ENCODE measurements around the gene ADAMTS9. TPM values are rescaled to one million over a fixed set of nuclear protein-coding genes. Genes with fewer than 3 reads are reported as not detected.

Gene ADAMTS9
- total and polyA plus RNA-seq, 2 donors (not counting 3 experiments of a cell fraction or from before 2014, with no cell fraction given) = 6.5 to 23.9 TPM

DNA sequence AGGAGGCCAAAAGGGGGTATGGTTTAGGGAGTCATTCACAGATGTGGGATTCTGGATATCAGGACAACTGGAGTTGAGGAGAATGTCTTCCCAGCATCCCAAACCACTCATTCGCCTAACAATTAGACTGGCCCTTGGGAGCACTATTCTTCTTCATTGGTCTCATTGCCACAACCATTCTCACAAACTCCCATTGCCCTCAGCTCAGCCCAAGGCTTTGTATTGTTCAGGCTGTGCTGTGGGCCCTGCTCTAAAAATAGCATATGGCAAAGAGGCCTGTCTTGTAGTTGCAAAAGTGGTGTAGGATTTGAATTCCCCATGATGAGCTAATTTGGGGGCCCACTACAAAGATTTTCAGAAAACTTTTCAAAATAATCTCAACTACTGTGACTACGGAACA, 6.3 kb upstream of the ADAMTS9 start:
- no TSS peak for BruUV-seq (replicated peaks)
- Histone ChIP-seq H3K4me2 (ENCODE audit: insufficient read depth, low read length) (no peak overlapping the region), H3K79me2 (ENCODE audit: control insufficient read depth, insufficient read depth, low read length) (no peaks in the 10 kb centered on the region), H3K9ac (replicated peaks; ENCODE audit: extremely low read depth, insufficient read depth, low read length) (no peak overlapping the region), H3K27ac (ENCODE audit: insufficient read depth, low read depth, low read length) (no peak overlapping the region), H3K9me1 (replicated peaks; ENCODE audit: control insufficient read depth, extremely low read depth, insufficient read depth, low read length) (no peaks in the 10 kb centered on the region), H3K4me3 (replicated peaks in 1 of 3; ENCODE audit: insufficient read depth in 1 of 3, low read depth in 1 of 3, low read length in 3 of 3) (no peak overlapping the region), H3K4me1 (ENCODE audit: control insufficient read depth, extremely low read depth, insufficient read depth, low read length) (peaks cover 15% of the 10 kb centered on the region), H3K9me3 (replicated peaks; ENCODE audit: control insufficient read depth, insufficient read depth, low read length) (no peaks in the 10 kb centered on the region), H3K36me3 (ENCODE audit: control insufficient read depth in 2 of 2, extremely low read depth in 1 of 2, insufficient read depth in 2 of 2, low read length in 2 of 2) (no peaks in the 10 kb centered on the region), H3K27me3 (ENCODE audit: control insufficient read depth in 2 of 2, insufficient read depth in 2 of 2, low read length in 2 of 2) (no peaks in the 10 kb centered on the region), H2AFZ (ENCODE audit: low read depth, low read length) (no peak overlapping the region), H4K20me1 (replicated peaks; ENCODE audit: control insufficient read depth, extremely low read depth, insufficient read depth, low read length) (no peaks in the 10 kb centered on the region)
- intact Hi-C loops (cut with micrococcal nuclease) = no loop called here
- dilution Hi-C loops (cut with MboI; ENCODE audit: extremely low pct_ligation_motif_present, low sequenced_read_pairs) = no loop called here
- no peak for DNase-seq (ENCODE audit: low read depth, low spot score)
- ChIA-PET CTCF (interaction anchor here (2.8 kb wide), 1 partner anchor 476 kb away, joined by 15 read pairs; no protein-coding TSS in a partner anchor), POLR2A (no interaction called here)
- TF ChIP-seq JUN (IDR thresholded peaks at IDR 0.05; ENCODE audit: borderline replicate concordance, insufficient read depth, insufficient read length, low read depth) (no peak), GATA2 (IDR thresholded peaks at IDR 0.05; ENCODE audit: insufficient read depth, insufficient read length, low read depth, low read length) (no peak), POLR2A (IDR thresholded peaks at IDR 0.05; ENCODE audit: low read depth, low read length) (no peak), FOS (IDR thresholded peaks at IDR 0.05; ENCODE audit: borderline replicate concordance, insufficient read depth, low read length) (no peak), EZH2 (IDR thresholded peaks at IDR 0.05; ENCODE audit: borderline replicate concordance, low read depth, low read length, severe bottlenecking) (no peak), MYC (IDR thresholded peaks at IDR 0.05; ENCODE audit: low read depth, low read length) (no peak), POLR2AphosphoS5 (IDR thresholded peaks at IDR 0.05; ENCODE audit: insufficient read depth, low read depth, low read length) (no peak)
- TF ChIP-seq, protein P1, sequence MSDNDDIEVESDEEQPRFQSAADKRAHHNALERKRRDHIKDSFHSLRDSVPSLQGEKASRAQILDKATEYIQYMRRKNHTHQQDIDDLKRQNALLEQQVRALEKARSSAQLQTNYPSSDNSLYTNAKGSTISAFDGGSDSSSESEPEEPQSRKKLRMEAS (IDR thresholded peaks at IDR 0.05; ENCODE audit: insufficient read depth, insufficient read length) = no peak
- TF ChIP-seq, protein P2, sequence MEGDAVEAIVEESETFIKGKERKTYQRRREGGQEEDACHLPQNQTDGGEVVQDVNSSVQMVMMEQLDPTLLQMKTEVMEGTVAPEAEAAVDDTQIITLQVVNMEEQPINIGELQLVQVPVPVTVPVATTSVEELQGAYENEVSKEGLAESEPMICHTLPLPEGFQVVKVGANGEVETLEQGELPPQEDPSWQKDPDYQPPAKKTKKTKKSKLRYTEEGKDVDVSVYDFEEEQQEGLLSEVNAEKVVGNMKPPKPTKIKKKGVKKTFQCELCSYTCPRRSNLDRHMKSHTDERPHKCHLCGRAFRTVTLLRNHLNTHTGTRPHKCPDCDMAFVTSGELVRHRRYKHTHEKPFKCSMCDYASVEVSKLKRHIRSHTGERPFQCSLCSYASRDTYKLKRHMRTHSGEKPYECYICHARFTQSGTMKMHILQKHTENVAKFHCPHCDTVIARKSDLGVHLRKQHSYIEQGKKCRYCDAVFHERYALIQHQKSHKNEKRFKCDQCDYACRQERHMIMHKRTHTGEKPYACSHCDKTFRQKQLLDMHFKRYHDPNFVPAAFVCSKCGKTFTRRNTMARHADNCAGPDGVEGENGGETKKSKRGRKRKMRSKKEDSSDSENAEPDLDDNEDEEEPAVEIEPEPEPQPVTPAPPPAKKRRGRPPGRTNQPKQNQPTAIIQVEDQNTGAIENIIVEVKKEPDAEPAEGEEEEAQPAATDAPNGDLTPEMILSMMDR (IDR thresholded peaks at IDR 0.05; ENCODE audit: extremely low read depth in 1 of 2, insufficient read depth in 1 of 2, low read depth in 1 of 2, low read length in 2 of 2) = no peak
- FAIRE-seq = no peak
